ENCODE data around the gene CDH23.

- no peak for TF ChIP-seq CTCF (conservative IDR thresholded peaks at IDR 0.05)
- no peak for TF ChIP-seq EZH2 (IDR thresholded peaks at IDR 0.05; ENCODE audit: low read depth)
Measured at GRCh38 chr10:71712170-71712569, 315.4 kb downstream of the CDH23 start.
